GM12878 (cell line): ENCODE data around the gene KCNQ1OT1. TPM values are rescaled to one million over a fixed set of nuclear protein-coding genes. Genes with fewer than 3 reads are reported as not detected.

Experiments used
- ATAC-seq: fragments of 200-7000 bp; cut with Tn5 transposase; 3 replicates; pipeline ENCODE4 v1.9.1; 2020; ENCODE audit warnings: mild to moderate bottlenecking, moderate library complexity
- BruUV-seq: library from RNA; stranded (reverse); fragments of 400-500 nt; replicated peaks from 2 replicates; lab custom pipeline; 2021; lab: Mats Ljungman, UMichigan
- CTCF ChIA-PET: fragments of 300-600 bp; sonication (Branson Sonifier 250); formaldehyde crosslinking; extraction: SDS; loops from one replicate; lab custom pipeline; 2021; ENCODE audit warnings: inconsistent platforms; lab: Yijun Ruan, JAX
- POLR2A ChIA-PET: fragments of 350-600 bp; formaldehyde crosslinking; extraction: SDS; loops from one replicate; lab custom pipeline; 2021; ENCODE audit warnings: inconsistent platforms; lab: Charles Lee
- RAD21 ChIA-PET: fragments of 300-600 bp; sonication (Branson Sonifier 250); formaldehyde crosslinking; loops from one replicate; lab custom pipeline; 2023; ENCODE audit warnings: antibody characterized with exemption; ENCODE audit not compliant: unreplicated experiment; lab: Charles Lee
- SMC1A ChIA-PET: fragments of 300-600 bp; sonication (Branson Sonifier 250); formaldehyde crosslinking; loops from one replicate; lab custom pipeline; 2023; ENCODE audit not compliant: unreplicated experiment, uncharacterized antibody; lab: Charles Lee
- DNase-seq: peaks from one replicate; pipeline ENCODE4 v3.0.0-alpha.2; 2011; ENCODE audit warnings: low read depth, low spot score
- FAIRE-seq: peaks from 3 replicates; lab custom pipeline; 2011; peaks lifted over from hg19 to GRCh38; lab: Jason Lieb, UNC
- H2AFZ ChIP-seq: 2 replicates; pipeline ENCODE4 v1.6.0; 2011; ENCODE audit warnings: low read depth, low read length, control low read depth; ENCODE audit not compliant: control insufficient read depth
- H3K27ac ChIP-seq: 2 replicates; pipeline ENCODE4 v1.5.1; 2011; ENCODE audit warnings: control low read depth; ENCODE audit not compliant: control insufficient read depth, insufficient read depth
- H3K27me3 ChIP-seq, 2 experiments: replicated peaks in 1 of 2; 2 replicates each; pipeline versions ENCODE4 v1.6.0 to v1.6.1; 2011; ENCODE audit warnings: low read length in 1 of 2; ENCODE audit not compliant: control insufficient read depth in 2 of 2, insufficient read depth in 2 of 2
- H3K36me3 ChIP-seq, 2 experiments: 2 replicates each; pipeline ENCODE4 v1.5.1; 2011; ENCODE audit warnings: low read length in 1 of 2; ENCODE audit not compliant: control insufficient read depth in 2 of 2, insufficient read depth in 2 of 2
- H3K4me1 ChIP-seq: 2 replicates; pipeline ENCODE4 v1.6.1; 2011; ENCODE audit warnings: mild to moderate bottlenecking, low read length, moderate library complexity, mixed read lengths; ENCODE audit not compliant: control insufficient read depth, insufficient read depth
- H3K4me2 ChIP-seq: 2 replicates; pipeline ENCODE4 v1.6.0; 2011; ENCODE audit warnings: control low read depth; ENCODE audit not compliant: control insufficient read depth, insufficient read depth
- H3K4me3 ChIP-seq: fragments of 200-600 bp; sonication (generic); 2 replicates; pipeline ENCODE4 v1.5.1; 2016
- H3K79me2 ChIP-seq: 2 replicates; pipeline ENCODE4 v1.6.0; 2011; ENCODE audit warnings: low read length; ENCODE audit not compliant: control insufficient read depth, insufficient read depth
- H3K9ac ChIP-seq: 2 replicates; pipeline ENCODE4 v1.8.0; 2011; ENCODE audit warnings: low read length, control low read depth, mixed read lengths; ENCODE audit not compliant: control insufficient read depth, insufficient read depth
- H3K9me3 ChIP-seq: replicated peaks from 3 replicates; pipeline ENCODE4 v1.5.1; 2011; ENCODE audit warnings: mild to moderate bottlenecking, low read length; ENCODE audit not compliant: control insufficient read depth, insufficient read depth
- H4K20me1 ChIP-seq: 2 replicates; pipeline ENCODE4 v1.6.0; 2011; ENCODE audit not compliant: control insufficient read depth, insufficient read depth
- EED ChIP-seq: sonication (generic); IDR thresholded peaks from 2 replicates; pipeline ENCODE4 v1.6.1; 2016; ENCODE audit warnings: antibody characterized with exemption, low read depth
- FOXM1 ChIP-seq: IDR thresholded peaks from 2 replicates; pipeline ENCODE4 v1.6.1; 2012; ENCODE audit warnings: low read depth, mild to moderate bottlenecking, inconsistent platforms, low read length, moderate library complexity
- HCFC1 ChIP-seq: fragments of 150-350 bp; IDR thresholded peaks from 2 replicates; pipeline ENCODE4 v1.6.1; 2014; ENCODE audit warnings: low read length
- IKZF2 ChIP-seq, 2 experiments: fragments of 450-650 bp; IDR thresholded peaks; 2 replicates each; pipeline ENCODE4 v1.6.1; 2017; ENCODE audit warnings: mild to moderate bottlenecking in 2 of 2, moderate library complexity in 2 of 2
- MEF2A ChIP-seq: IDR thresholded peaks from 2 replicates; pipeline ENCODE4 v1.6.1; 2011; ENCODE audit warnings: low read depth, mild to moderate bottlenecking, low read length, moderate library complexity; ENCODE audit not compliant: insufficient read depth
- POLR2AphosphoS2 ChIP-seq: IDR thresholded peaks from 2 replicates; pipeline ENCODE4 v1.6.1; 2011; ENCODE audit warnings: low read depth, mild to moderate bottlenecking, low read length, improper control_type of control experiment, moderate library complexity
- SUPT20H ChIP-seq: IDR thresholded peaks from 2 replicates; pipeline ENCODE4 v1.6.1; 2011; ENCODE audit warnings: low read depth, mild to moderate bottlenecking, low read length, moderate library complexity, borderline replicate concordance; ENCODE audit not compliant: control insufficient read depth
- ZZZ3 ChIP-seq: IDR thresholded peaks from 2 replicates; pipeline ENCODE4 v1.6.1; 2011; ENCODE audit warnings: low read depth; ENCODE audit not compliant: control insufficient read depth, insufficient read length
- WGBS: methylation state at CpG from one replicate; pipeline ENCODE4 v1.1.6; 2016; ENCODE audit warnings: low lambda C conversion rate; ENCODE audit not compliant: insufficient replicate concordance, insufficient coverage; ENCODE audit errors: missing lambda C conversion rate; 5-methylcytosine and 5-hydroxymethylcytosine counted together
- in situ Hi-C: fragments of 300-500 bp; cut with MboI; formaldehyde crosslinking; loops from 9 replicates; pipeline ENCODE4 v1.14.3; 2018; ENCODE audit warnings: mixed read lengths
- intact Hi-C: fragments of 100-400 bp; cut with micrococcal nuclease; formaldehyde crosslinking; loops from one replicate; pipeline ENCODE4 v1.14.2; 2022; ENCODE audit not compliant: unreplicated experiment
- polyA plus RNA-seq, 11 experiments: library from polyadenylated mRNA; depleted of rRNA in 4 of 11; unstranded in 6 of 11; stranded (reverse) in 5 of 11; fragments of >200 nt; fragmentation: Nextera tagmentation in 4 of 11; fragmentation: Illumina TruSeq in 1 of 11; extraction: Ambion mirVana in 4 of 11; extraction: Trizol in 1 of 11; gene quantifications; 1 replicate in 1 of 11; 2 replicates in 10 of 11; pipeline versions ENCODE4 v1.2.1 to v1.2.3, GENCODE V29; 2011 to 2016; ENCODE audit warnings: inconsistent platforms in 2 of 11, missing spikeins in 2 of 11, low read depth in 1 of 11
- total RNA-seq, 4 experiments: library from RNA; depleted of rRNA in 3 of 4; stranded (reverse); fragments of >200 nt in 3 of 4; fragmentation: Illumina TruSeq in 1 of 4; extraction: Trizol in 1 of 4; gene quantifications; 2 replicates each; pipeline versions ENCODE4 v1.2.1 to v1.2.3, GENCODE V29; 2013 to 2021
- TF ChIP-seq, protein P1 (sequence below): IDR thresholded peaks from 2 replicates; pipeline ENCODE4 v1.6.1; 2012; ENCODE audit warnings: low read depth, low read length, improper control_type of control experiment
- TF ChIP-seq, protein P2 (sequence below): IDR thresholded peaks from 2 replicates; pipeline ENCODE4 v1.6.1; 2012; ENCODE audit warnings: improper control_type of control experiment, low read depth, low read length; ENCODE audit not compliant: insufficient replicate concordance

The KCNQ1OT1 gene
- total and polyA plus RNA-seq, 10 of the 15 experiments (the other 5 are each of a cell fraction or from before 2014, with no cell fraction given): 0.02 to 1.6 (median 0.41) TPM

DNA sequence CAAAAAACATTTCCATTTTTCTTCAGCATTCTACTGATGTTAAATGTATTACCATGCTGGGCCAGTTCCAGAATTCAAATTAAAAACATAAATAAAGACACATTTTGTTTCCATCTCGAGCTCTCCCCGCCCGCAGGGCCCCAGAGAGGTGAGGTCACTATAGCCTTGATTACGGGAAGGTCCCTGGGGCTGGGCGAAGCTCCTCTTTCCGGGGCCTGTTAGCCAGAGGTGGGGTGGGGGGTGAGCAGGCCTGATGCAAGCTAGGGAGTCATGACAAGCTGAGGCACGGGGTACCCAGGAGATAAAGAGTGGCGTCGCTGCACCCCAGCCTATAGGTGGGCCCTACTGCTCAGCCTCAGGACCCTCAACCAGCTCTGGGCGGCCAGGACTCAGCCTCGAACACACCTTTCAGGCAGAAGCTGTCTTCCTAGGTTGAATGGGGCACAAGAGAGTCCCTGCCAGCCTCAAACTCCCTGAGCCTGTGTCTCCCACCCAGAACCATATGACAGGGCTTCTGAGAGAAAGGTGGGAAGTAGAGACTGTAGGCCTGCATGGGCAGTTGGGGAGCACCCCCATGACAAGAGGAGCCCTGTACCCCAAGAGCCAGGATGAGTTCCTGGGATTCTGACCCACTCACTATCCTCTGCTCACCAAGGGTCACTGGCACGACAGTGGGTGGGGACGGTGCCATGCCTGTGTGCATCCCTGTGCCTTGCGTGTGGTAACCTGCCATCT lies 34.8 kb downstream of the KCNQ1OT1 start:
- TF ChIP-seq, protein P1, sequence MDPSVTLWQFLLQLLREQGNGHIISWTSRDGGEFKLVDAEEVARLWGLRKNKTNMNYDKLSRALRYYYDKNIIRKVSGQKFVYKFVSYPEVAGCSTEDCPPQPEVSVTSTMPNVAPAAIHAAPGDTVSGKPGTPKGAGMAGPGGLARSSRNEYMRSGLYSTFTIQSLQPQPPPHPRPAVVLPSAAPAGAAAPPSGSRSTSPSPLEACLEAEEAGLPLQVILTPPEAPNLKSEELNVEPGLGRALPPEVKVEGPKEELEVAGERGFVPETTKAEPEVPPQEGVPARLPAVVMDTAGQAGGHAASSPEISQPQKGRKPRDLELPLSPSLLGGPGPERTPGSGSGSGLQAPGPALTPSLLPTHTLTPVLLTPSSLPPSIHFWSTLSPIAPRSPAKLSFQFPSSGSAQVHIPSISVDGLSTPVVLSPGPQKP: no peak
- TF ChIP-seq EED: no peak
- TF ChIP-seq POLR2AphosphoS2: no peak
- TF ChIP-seq MEF2A: no peak
- no peak for TF ChIP-seq ZZZ3
- TF ChIP-seq FOXM1: no peak
- TF ChIP-seq SUPT20H: no peak
- TF ChIP-seq IKZF2 (IDR thresholded peaks at IDR 0.05): no peak
- TF ChIP-seq, protein P2, sequence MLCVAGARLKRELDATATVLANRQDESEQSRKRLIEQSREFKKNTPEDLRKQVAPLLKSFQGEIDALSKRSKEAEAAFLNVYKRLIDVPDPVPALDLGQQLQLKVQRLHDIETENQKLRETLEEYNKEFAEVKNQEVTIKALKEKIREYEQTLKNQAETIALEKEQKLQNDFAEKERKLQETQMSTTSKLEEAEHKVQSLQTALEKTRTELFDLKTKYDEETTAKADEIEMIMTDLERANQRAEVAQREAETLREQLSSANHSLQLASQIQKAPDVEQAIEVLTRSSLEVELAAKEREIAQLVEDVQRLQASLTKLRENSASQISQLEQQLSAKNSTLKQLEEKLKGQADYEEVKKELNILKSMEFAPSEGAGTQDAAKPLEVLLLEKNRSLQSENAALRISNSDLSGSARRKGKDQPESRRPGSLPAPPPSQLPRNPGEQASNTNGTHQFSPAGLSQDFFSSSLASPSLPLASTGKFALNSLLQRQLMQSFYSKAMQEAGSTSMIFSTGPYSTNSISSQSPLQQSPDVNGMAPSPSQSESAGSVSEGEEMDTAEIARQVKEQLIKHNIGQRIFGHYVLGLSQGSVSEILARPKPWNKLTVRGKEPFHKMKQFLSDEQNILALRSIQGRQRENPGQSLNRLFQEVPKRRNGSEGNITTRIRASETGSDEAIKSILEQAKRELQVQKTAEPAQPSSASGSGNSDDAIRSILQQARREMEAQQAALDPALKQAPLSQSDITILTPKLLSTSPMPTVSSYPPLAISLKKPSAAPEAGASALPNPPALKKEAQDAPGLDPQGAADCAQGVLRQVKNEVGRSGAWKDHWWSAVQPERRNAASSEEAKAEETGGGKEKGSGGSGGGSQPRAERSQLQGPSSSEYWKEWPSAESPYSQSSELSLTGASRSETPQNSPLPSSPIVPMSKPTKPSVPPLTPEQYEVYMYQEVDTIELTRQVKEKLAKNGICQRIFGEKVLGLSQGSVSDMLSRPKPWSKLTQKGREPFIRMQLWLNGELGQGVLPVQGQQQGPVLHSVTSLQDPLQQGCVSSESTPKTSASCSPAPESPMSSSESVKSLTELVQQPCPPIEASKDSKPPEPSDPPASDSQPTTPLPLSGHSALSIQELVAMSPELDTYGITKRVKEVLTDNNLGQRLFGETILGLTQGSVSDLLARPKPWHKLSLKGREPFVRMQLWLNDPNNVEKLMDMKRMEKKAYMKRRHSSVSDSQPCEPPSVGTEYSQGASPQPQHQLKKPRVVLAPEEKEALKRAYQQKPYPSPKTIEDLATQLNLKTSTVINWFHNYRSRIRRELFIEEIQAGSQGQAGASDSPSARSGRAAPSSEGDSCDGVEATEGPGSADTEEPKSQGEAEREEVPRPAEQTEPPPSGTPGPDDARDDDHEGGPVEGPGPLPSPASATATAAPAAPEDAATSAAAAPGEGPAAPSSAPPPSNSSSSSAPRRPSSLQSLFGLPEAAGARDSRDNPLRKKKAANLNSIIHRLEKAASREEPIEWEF: no peak
- TF ChIP-seq HCFC1: no peak
- no peak for FAIRE-seq
- Histone ChIP-seq H2AFZ (no peak overlapping the region), H3K27me3 (no peaks in the 10 kb centered on the region), H3K36me3 (no peaks in the 10 kb centered on the region; a peak in 2 of 4 replicates), H3K9me3 (peaks cover 9% of the 10 kb centered on the region; the same call in 2 of the 3 replicates), H3K4me2 (no peak overlapping the region), H3K4me1 (no peaks in the 10 kb centered on the region), H3K9ac (no peak overlapping the region), H4K20me1 (no peaks in the 10 kb centered on the region), H3K79me2 (no peaks in the 10 kb centered on the region; the same call in 1 of the 2 replicates), H3K4me3 (no peak overlapping the region), H3K27ac (no peak overlapping the region)
- intact Hi-C loops: no loop called here
- ChIA-PET CTCF (interaction anchor here (0.5 to 0.7 kb wide), 2 partner anchors 519 to 973 kb away, joined by 3 read pairs; no protein-coding TSS in a partner anchor), RAD21 (no interaction called here), SMC1A (no interaction called here), POLR2A (no interaction called here)
- in situ Hi-C loops: no loop called here
- ATAC-seq: no peak
- 74% methylated on average over 14 of the region's 14 CpGs for WGBS
- BruUV-seq: no TSS peak
- DNase-seq: no peak
